GM12878 (cell line): Measurements from ENCODE around the gene NPAS1. TPM values are rescaled to one million over a fixed set of nuclear protein-coding genes. Genes with fewer than 3 reads are reported as not detected.

ENCODE experiments used
- ATAC-seq: fragments of 200-7000 bp; cut with Tn5 transposase; 3 replicates; pipeline ENCODE4 v1.9.1; 2020; ENCODE audit warnings: mild to moderate bottlenecking, moderate library complexity
- BruUV-seq: library from RNA; stranded (reverse); fragments of 400-500 nt; replicated peaks from 2 replicates; lab custom pipeline; 2021; lab: Mats Ljungman, UMichigan
- CTCF ChIA-PET: fragments of 300-600 bp; sonication (Branson Sonifier 250); formaldehyde crosslinking; extraction: SDS; loops from one replicate; lab custom pipeline; 2021; ENCODE audit warnings: inconsistent platforms; lab: Yijun Ruan, JAX
- POLR2A ChIA-PET: fragments of 350-600 bp; formaldehyde crosslinking; extraction: SDS; loops from one replicate; lab custom pipeline; 2021; ENCODE audit warnings: inconsistent platforms; lab: Charles Lee
- RAD21 ChIA-PET: fragments of 300-600 bp; sonication (Branson Sonifier 250); formaldehyde crosslinking; loops from one replicate; lab custom pipeline; 2023; ENCODE audit warnings: antibody characterized with exemption; ENCODE audit not compliant: unreplicated experiment; lab: Charles Lee
- SMC1A ChIA-PET: fragments of 300-600 bp; sonication (Branson Sonifier 250); formaldehyde crosslinking; loops from one replicate; lab custom pipeline; 2023; ENCODE audit not compliant: unreplicated experiment, uncharacterized antibody; lab: Charles Lee
- DNase-seq: peaks from one replicate; pipeline ENCODE4 v3.0.0-alpha.2; 2011; ENCODE audit warnings: low read depth, low spot score
- FAIRE-seq: peaks from 3 replicates; lab custom pipeline; 2011; peaks lifted over from hg19 to GRCh38; lab: Jason Lieb, UNC
- H2AFZ ChIP-seq: 2 replicates; pipeline ENCODE4 v1.6.0; 2011; ENCODE audit warnings: low read depth, low read length, control low read depth; ENCODE audit not compliant: control insufficient read depth
- H3K27ac ChIP-seq: 2 replicates; pipeline ENCODE4 v1.5.1; 2011; ENCODE audit warnings: control low read depth; ENCODE audit not compliant: control insufficient read depth, insufficient read depth
- H3K27me3 ChIP-seq, 2 experiments: replicated peaks in 1 of 2; 2 replicates each; pipeline versions ENCODE4 v1.6.0 to v1.6.1; 2011; ENCODE audit warnings: low read length in 1 of 2; ENCODE audit not compliant: control insufficient read depth in 2 of 2, insufficient read depth in 2 of 2
- H3K36me3 ChIP-seq, 2 experiments: 2 replicates each; pipeline ENCODE4 v1.5.1; 2011; ENCODE audit warnings: low read length in 1 of 2; ENCODE audit not compliant: control insufficient read depth in 2 of 2, insufficient read depth in 2 of 2
- H3K4me1 ChIP-seq: 2 replicates; pipeline ENCODE4 v1.6.1; 2011; ENCODE audit warnings: mild to moderate bottlenecking, low read length, moderate library complexity, mixed read lengths; ENCODE audit not compliant: control insufficient read depth, insufficient read depth
- H3K4me2 ChIP-seq: 2 replicates; pipeline ENCODE4 v1.6.0; 2011; ENCODE audit warnings: control low read depth; ENCODE audit not compliant: control insufficient read depth, insufficient read depth
- H3K4me3 ChIP-seq: fragments of 200-600 bp; sonication (generic); 2 replicates; pipeline ENCODE4 v1.5.1; 2016
- H3K79me2 ChIP-seq: 2 replicates; pipeline ENCODE4 v1.6.0; 2011; ENCODE audit warnings: low read length; ENCODE audit not compliant: control insufficient read depth, insufficient read depth
- H3K9ac ChIP-seq: 2 replicates; pipeline ENCODE4 v1.8.0; 2011; ENCODE audit warnings: low read length, control low read depth, mixed read lengths; ENCODE audit not compliant: control insufficient read depth, insufficient read depth
- H3K9me3 ChIP-seq: replicated peaks from 3 replicates; pipeline ENCODE4 v1.5.1; 2011; ENCODE audit warnings: mild to moderate bottlenecking, low read length; ENCODE audit not compliant: control insufficient read depth, insufficient read depth
- H4K20me1 ChIP-seq: 2 replicates; pipeline ENCODE4 v1.6.0; 2011; ENCODE audit not compliant: control insufficient read depth, insufficient read depth
- ASH2L ChIP-seq: fragments of 300-600, 200-600 bp; sonication (generic); IDR thresholded peaks from 2 replicates; pipeline ENCODE4 v1.6.1; 2017; ENCODE audit warnings: low read depth, mild to moderate bottlenecking, borderline replicate concordance
- BCLAF1 ChIP-seq: fragments of 450-650 bp; IDR thresholded peaks from 2 replicates; pipeline ENCODE4 v1.6.1; 2017; ENCODE audit warnings: antibody characterized with exemption, mild to moderate bottlenecking, moderate library complexity
- CHD2 ChIP-seq: IDR thresholded peaks from 2 replicates; pipeline ENCODE4 v1.6.1; 2011; ENCODE audit warnings: low read depth, low read length, improper control_type of control experiment, borderline replicate concordance
- E2F8 ChIP-seq: fragments of 450-650 bp; IDR thresholded peaks from 2 replicates; pipeline ENCODE4 v1.6.1; 2018; ENCODE audit warnings: mild to moderate bottlenecking, low read depth, moderate library complexity; ENCODE audit not compliant: partially characterized antibody
- EP300 ChIP-seq, 2 experiments: fragments of 150-350 bp in 1 of 2; IDR thresholded peaks; 2 replicates each; pipeline ENCODE4 v1.6.1; 2011 to 2012; ENCODE audit warnings: low read depth in 2 of 2, low read length in 2 of 2, borderline replicate concordance in 1 of 2, improper control_type of control experiment in 1 of 2, inconsistent platforms in 1 of 2; ENCODE audit not compliant: control insufficient read depth in 1 of 2
- FOXK2 ChIP-seq: fragments of 450-650 bp; IDR thresholded peaks from 2 replicates; pipeline ENCODE4 v1.6.1; 2017; ENCODE audit warnings: mild to moderate bottlenecking, moderate library complexity
- MLLT1 ChIP-seq: fragments of 450-650 bp; IDR thresholded peaks from 2 replicates; pipeline ENCODE4 v1.6.1; 2016; ENCODE audit warnings: mild to moderate bottlenecking
- PKNOX1 ChIP-seq: fragments of 450-650 bp; IDR thresholded peaks from 2 replicates; pipeline ENCODE4 v1.6.1; 2016; ENCODE audit warnings: mild to moderate bottlenecking
- SRF ChIP-seq, 2 experiments: IDR thresholded peaks; 2 replicates each; pipeline ENCODE4 v1.6.1; 2011; ENCODE audit warnings: low read depth in 2 of 2, low read length in 2 of 2, mild to moderate bottlenecking in 1 of 2, moderate library complexity in 1 of 2
- TCF3 ChIP-seq: IDR thresholded peaks from 2 replicates; pipeline ENCODE4 v1.6.1; 2012; ENCODE audit warnings: low read depth, mild to moderate bottlenecking, low read length, borderline replicate concordance; ENCODE audit not compliant: insufficient read depth
- YBX1 ChIP-seq: fragments of 450-650 bp; IDR thresholded peaks from 2 replicates; pipeline ENCODE4 v1.6.1; 2016; ENCODE audit warnings: antibody characterized with exemption
- ZSCAN29 ChIP-seq: fragments of 450-650 bp; IDR thresholded peaks from 2 replicates; pipeline ENCODE4 v1.6.1; 2017; ENCODE audit warnings: mild to moderate bottlenecking, moderate library complexity
- WGBS: methylation state at CpG from one replicate; pipeline ENCODE4 v1.1.6; 2016; ENCODE audit warnings: low lambda C conversion rate; ENCODE audit not compliant: insufficient replicate concordance, insufficient coverage; ENCODE audit errors: missing lambda C conversion rate; 5-methylcytosine and 5-hydroxymethylcytosine counted together
- in situ Hi-C: fragments of 300-500 bp; cut with MboI; formaldehyde crosslinking; loops from 9 replicates; pipeline ENCODE4 v1.14.3; 2018; ENCODE audit warnings: mixed read lengths
- intact Hi-C: fragments of 100-400 bp; cut with micrococcal nuclease; formaldehyde crosslinking; loops from one replicate; pipeline ENCODE4 v1.14.2; 2022; ENCODE audit not compliant: unreplicated experiment
- polyA plus RNA-seq, 11 experiments: library from polyadenylated mRNA; depleted of rRNA in 4 of 11; unstranded in 6 of 11; stranded (reverse) in 5 of 11; fragments of >200 nt; fragmentation: Nextera tagmentation in 4 of 11; fragmentation: Illumina TruSeq in 1 of 11; extraction: Ambion mirVana in 4 of 11; extraction: Trizol in 1 of 11; gene quantifications; 1 replicate in 1 of 11; 2 replicates in 10 of 11; pipeline versions ENCODE4 v1.2.1 to v1.2.3, GENCODE V29; 2011 to 2016; ENCODE audit warnings: inconsistent platforms in 2 of 11, missing spikeins in 2 of 11, low read depth in 1 of 11
- total RNA-seq, 4 experiments: library from RNA; depleted of rRNA in 3 of 4; stranded (reverse); fragments of >200 nt in 3 of 4; fragmentation: Illumina TruSeq in 1 of 4; extraction: Trizol in 1 of 4; gene quantifications; 2 replicates each; pipeline versions ENCODE4 v1.2.1 to v1.2.3, GENCODE V29; 2013 to 2021

Gene NPAS1
- total and polyA plus RNA-seq, 10 of the 15 experiments (the other 5 are each of a cell fraction or from before 2014, with no cell fraction given), result 0.14 to 0.72 (median 0.28) TPM; not detected in 3

- Histone ChIP-seq H3K27ac (no peak overlapping the region), H3K4me2 (no peak overlapping the region)
- 63% methylated on average over 4 of the region's 4 CpGs for WGBS
- no peak for DNase-seq
- TF ChIP-seq ZSCAN29, result no peak
- no peak for TF ChIP-seq TCF3
- TF ChIP-seq BCLAF1, result no peak
- TF ChIP-seq MLLT1, result peak; percentile 89
- no peak for TF ChIP-seq YBX1
- TF ChIP-seq CHD2, result no peak
- TF ChIP-seq EP300 (IDR thresholded peaks at IDR 0.05; ENCODE audit: borderline replicate concordance in 1 of 2, control insufficient read depth in 1 of 2, low read depth in 2 of 2, low read length in 2 of 2), result no peak
- TF ChIP-seq PKNOX1, result peak; percentile 42; the same call in 1 of the 2 replicates
- TF ChIP-seq E2F8, result no peak
- TF ChIP-seq FOXK2, result no peak
- TF ChIP-seq SRF (IDR thresholded peaks at IDR 0.05; ENCODE audit: low read depth in 2 of 2, low read length in 2 of 2), result peak in 1 of 2 experiments; percentile 66; a peak in 1 of 4 replicates
- no peak for TF ChIP-seq ASH2L
- TF ChIP-seq, all 136 proteins: peak for 3
- intact Hi-C loops, result no loop called here
- FAIRE-seq, result no peak
- Histone ChIP-seq H4K20me1 (no peaks in the 10 kb centered on the region), H2AFZ (no peak overlapping the region), H3K79me2 (no peaks in the 10 kb centered on the region), H3K27me3 (no peaks in the 10 kb centered on the region), H3K4me1 (no peaks in the 10 kb centered on the region), H3K9ac (no peak overlapping the region), H3K36me3 (peaks cover 0 to 1% of the 10 kb centered on the region in 2 experiments; a peak in 2 of 4 replicates), H3K4me3 (no peak overlapping the region), H3K9me3 (no peaks in the 10 kb centered on the region)
- ATAC-seq, result peak; percentile 54; the same call in 2 of the 3 replicates
- CTCF ChIA-PET, result no interaction called here
- in situ Hi-C loops, result no loop called here
- no TSS peak for BruUV-seq
- SMC1A ChIA-PET, result no interaction called here
- POLR2A ChIA-PET, result no interaction called here
- RAD21 ChIA-PET, result no interaction called here
Observed at GRCh38 chr19:47005873-47006272, 13.8 kb upstream of the NPAS1 start.
